ENCODE measurements around the gene CAST.

Gene CAST

DNA sequence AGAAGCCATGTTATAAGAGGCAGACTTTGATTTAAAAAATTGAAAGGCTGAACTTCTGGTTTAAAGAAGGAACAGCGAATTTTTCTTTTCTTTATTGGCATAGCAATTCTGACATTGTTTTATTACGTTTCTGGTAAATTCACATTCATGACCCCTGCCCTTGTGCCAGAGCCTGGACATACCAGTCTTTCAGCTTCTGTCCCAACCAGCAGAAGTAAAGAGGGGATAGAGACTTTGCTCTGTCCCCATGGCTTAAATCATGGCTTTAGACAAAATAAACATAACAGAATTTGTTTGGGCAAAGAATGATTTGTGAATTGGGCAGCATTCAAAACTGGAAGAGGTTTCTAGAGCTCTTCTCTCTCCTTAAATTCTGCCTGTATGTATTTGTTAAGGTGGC is 15.3 kb downstream of the CAST start:
- no peak for DNase-seq

DNA sequence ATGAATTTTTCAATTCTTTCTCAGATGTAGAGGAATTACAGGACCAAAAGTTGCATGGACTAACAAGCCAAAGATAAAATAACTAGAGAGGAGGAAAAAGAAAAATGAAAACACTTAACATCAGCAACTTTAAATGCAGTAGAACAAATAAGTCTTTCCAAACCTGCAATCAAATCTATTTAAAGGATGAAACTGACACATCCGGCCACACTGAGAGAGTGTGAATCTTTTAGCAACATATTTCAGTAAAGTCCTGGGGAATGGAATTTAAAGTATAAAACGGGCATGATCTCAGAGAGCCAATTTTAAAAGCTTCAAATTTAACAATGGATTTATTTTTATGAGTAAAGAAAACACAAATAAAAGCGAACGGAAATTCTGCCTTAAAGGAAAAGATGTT is 17.1 kb downstream of the CAST start:
- DNase-seq: no peak

DNA sequence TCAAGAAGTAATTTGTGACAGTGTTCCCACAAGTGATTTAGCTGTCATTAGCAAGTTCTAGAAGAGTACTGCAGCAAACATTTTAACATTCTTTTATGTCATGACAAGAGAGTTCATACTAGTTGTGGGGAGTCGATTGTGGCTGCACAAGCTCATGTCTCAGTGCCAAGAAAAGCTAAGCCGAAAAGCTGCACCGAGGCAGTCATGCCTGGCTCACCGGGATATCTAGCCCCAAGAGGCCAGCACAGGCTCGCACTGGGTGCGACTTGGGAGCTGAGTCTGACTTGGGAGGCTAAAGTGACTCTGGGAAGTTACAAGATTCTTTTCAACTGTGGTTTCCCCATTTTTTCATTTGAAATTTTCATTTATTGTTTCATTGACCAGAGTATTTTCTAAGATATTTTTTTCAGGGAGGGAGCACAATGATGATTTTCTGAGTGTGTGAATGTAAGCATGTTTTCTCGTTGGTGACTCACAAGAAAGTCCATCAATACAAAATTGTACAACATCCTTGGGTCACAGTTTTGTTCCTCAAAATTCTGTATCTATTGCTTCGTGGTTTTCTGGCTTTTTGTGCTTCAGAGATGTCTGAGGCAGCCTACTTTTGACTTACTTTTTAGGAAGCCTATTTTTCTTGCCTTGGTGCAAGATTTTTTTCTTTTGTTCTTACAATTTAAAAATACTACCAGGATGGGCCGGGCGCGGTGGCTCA is 18.7 kb downstream of the CAST start:
- DNase-seq: no peak

DNA sequence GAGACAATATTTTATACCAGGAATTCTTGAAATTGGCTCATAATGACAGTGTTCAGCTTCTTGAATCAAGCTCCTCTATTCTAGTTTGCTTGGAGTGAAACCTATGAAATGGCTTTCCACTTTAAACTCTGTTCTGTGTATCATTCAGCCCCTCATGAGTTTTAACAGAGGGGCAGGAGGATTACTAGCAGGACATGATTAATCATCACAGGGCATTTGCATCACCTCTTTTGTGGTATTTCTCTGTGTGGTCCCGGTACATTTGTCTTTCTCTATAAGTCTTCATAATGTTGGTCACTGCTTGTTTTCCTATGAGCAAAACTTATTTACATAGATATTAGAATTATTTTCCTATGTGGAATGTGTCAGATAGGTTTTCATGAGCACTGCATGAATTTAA is 21.2 kb downstream of the CAST start:
- no peak for DNase-seq

DNA sequence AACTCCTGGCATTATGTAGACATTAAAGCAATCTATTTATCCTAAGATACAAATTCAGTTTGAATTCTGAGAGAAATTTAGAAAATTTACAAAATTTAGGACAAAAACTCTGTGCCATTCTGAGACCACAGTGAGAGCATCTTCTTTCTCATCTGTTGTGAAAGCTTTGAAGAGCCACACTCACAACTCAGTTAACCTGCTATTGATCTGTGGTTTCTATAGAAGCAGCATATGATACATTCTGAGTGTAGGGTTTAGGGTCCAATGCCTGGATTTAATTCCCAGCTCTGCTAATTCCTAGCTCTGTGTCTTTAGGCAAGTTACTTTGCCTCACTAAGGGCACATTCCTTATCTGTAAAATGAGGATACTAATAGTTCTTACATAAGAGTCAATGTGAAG is 21.6 kb downstream of the CAST start:
- DNase-seq: no peak

DNA sequence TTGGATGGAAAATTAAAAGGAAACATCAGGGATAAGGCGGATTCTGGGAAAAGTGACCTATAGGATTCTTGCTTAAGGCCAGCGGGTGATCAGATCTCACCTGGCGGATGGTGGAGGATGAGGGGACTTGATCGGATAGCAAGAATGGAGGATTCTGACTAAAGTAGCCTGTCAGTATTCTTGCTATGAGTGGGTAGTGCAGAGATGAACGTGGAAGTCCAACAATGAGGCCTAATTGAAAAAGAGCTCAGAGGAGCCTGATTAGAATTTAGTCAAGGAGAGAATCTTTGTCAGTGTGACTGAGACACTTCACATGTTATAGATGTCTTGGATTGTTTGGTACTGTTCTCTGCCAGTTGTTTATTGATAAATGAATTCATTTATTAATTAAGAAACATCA is 24.9 kb downstream of the CAST start:
- no peak for DNase-seq

DNA sequence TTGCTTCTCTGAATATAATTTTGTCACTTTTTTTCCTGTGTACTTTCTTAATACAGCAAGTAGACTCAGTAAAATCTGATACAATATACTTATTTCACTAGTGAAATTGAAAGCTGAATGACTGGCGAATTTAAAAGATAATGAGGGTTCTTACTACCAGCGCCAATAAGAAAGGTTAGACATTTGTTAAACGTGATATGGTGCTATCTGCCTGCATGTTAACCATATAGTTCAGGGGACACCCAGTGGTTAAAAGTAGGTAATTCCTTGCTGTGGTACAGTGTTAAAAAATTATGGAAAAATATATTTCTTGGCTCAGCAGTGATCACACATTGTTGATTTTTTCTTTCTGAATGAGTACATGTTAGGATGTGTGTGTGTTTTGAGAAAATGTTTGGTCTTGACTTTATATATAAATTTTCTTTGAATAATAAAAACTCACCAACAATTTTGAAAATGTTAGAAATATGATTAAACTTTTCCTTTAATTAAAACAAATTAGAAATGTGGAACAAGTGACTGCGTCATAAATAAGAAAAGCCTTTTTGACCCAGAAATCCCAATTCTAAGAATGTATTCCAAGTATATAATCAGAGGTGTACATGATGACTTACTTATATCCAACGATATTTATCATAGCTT is 25.8 kb downstream of the CAST start:
- DNase-seq: peak; percentile 51

DNA sequence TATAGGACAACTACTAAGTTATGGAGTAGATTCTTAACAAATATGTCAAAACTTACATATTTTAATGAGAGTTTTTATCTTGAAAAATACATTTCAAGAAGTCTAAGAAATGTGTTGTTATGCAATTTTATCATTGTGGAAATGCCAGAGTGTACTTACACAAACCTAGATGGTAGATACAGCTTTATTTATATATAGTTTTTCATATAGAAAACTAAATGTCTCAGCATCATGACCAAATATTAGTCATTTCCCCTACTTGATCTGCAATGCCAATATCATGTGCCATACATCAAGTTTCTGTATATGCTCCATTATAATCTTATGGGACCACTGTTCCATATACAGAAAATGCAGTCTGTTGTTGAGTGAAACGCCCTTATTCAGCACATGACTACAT is 28.7 kb downstream of the CAST start:
- DNase-seq: no peak

DNA sequence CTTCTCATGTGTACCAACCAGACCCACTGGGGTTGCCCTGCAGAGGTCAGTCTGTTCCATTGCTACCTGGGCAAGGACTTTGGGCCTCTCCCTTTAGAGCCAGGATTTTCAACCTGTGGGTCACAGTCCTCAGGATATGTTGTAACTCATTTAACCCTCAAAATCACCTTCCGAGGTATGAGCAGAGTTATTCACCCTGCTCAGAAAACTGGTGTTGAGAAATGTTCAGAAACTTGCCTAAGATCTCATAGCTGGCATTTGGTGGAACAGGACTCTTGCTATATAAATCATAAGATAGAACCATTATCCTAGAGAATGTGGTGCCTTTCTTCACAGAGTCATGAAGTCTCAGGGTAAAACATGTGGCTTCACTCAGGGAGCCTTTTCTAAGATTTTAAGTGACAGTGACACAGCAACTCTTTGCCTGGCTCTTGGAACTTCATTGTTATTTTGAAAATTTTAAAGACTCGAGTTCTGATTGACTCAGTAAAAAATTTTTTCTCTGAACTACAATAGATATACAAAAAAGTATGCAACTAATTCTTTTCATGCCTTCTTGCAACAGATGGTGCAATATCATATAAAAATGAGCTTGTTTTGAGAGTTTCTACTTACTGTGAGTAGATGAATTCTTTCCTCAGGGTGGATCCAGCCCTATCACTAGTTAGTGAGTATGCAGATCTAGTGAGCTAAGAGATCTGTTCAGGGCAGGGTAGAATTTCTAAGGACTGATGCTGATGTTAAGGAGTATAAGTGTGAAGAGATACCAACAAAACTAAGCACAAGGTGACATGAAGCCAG is 29.5 kb downstream of the CAST start:
- no peak for DNase-seq

DNA sequence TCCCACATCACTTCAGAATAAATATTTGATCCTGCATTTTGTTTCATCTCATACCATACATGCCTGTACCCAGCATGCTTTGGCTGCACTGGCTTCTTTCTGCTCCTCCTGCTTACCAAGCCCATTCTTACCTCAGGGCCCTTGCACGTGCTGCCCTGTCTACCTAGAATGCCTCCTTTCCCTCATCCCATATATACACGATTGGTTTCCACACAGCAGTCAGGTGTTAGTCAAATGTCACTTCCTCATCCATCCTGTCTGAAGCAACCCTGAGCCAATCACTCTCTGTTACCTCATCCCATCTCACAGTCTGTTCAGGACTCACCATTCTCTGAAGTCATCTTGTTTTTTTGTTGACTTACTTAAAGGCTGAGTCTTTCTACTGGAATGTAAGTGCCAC is 30.3 kb downstream of the CAST start:
- no peak for DNase-seq

DNA sequence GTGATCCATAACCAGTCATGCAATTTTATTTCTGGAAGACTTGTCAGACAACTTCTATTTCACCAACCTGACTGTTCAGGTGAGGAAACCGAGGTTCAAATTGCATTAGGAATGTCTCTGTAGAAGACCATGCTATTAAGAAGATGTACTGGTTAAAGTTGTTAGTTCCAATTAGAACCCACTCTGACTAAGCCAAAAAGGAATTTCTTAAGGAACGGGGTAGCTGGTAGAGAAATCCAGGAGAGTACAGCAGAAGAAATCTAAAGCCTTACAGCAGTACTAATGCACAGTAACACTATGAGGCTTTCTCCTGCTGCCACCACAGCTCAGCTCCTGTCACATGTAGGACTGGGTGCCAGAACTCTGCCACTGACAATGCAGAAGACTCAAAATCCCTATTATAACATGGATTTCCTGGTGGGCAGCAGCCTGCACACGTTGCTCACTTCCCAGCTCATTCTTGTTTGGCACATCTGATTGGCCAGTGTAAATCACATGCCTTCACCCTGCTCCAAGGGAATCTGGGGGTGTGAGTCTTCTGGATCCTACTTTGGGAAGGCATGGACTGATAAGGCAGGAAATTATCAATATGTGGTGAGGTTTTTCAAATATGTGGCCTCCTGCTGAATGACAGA is 37.1 kb downstream of the CAST start:
- no peak for DNase-seq

DNA sequence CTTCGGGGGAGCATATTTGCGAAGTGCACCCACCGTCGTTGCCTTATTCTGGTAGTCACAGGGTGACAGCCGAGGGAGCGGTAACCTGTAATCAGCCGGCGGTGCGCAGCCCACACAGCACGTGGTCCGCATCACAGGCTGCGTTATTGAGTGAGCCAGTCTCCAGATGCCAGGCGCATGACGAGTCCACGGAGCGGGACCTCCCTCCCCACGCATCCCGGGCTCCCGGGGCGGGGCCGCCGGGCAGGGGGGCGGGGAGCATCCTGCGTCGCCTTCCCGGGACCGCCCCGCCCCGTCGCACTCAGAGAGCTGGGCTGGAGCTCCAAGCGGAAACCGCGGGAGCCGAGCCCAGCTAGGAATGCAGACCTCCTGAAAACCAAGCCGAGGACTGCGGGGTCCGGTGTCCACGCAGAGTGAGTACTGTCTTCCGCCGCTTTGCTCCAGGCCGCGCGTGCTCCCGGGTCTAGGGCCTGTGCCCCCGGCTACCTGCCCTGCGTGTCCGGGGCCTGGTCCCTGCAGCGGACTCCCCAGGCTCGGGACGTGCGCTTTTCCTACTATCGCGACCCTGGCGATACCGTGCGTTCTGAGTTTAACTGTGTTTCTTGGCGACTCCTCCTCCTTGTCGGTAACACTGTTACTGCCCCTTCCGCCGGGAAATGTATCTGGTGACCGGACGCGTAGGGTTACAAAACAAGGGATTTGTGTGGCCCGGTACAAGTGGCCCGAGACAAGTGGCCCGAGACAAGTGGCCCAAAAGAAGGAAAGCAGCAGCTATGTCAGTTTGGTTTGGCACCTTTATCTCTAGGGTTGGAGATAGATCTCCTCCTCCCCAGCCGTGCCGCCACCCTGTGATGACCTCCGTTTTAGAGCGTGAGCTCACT is 40.6 kb downstream of the CAST start:
- peak; percentile 73 for DNase-seq

DNA sequence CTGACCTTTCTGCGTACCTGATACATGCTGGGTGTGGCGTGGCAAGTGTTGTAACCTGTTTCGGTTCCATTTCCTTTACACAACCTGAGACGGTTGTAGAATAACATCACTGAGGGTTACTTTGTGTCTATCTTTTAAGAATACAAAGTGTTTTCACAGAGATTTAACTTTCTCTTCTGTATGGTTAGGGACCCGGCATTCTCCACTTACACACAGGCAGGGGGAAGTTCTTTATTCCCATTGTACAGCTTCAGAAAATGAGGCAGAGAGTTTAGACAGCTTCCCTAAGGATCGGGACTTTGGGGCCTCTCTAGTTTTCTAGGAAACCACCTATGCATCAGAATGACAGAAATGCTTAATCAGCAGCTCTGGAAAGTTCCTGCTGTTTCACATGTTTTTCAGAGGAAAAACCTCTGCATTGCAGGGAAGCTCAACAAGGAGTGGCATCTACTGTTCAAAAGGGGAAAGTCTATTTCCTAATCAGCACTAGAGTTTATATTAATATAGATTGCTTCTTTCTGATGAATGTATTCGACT is 41.3 kb downstream of the CAST start:
- peak; percentile 88 for DNase-seq

DNA sequence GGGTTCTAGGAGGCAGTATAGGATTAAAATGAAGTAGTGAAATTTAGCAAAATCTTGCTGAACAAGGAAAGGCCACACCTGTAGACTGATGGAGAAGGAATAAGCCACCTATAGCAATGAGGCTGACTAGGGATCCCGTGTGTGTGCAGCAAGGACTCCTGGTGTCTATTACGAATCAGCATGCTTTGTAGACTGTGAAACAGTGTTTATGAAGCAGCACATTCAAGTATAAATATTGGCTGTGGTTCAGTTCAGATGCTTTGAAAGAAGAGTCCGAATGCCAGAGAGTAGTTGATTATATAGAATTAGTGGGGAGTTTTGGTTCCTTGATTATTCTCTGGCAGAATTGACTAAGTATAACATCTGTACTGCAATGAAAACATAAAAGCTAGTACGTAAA is 41.8 kb downstream of the CAST start:
- no peak for DNase-seq

DNA sequence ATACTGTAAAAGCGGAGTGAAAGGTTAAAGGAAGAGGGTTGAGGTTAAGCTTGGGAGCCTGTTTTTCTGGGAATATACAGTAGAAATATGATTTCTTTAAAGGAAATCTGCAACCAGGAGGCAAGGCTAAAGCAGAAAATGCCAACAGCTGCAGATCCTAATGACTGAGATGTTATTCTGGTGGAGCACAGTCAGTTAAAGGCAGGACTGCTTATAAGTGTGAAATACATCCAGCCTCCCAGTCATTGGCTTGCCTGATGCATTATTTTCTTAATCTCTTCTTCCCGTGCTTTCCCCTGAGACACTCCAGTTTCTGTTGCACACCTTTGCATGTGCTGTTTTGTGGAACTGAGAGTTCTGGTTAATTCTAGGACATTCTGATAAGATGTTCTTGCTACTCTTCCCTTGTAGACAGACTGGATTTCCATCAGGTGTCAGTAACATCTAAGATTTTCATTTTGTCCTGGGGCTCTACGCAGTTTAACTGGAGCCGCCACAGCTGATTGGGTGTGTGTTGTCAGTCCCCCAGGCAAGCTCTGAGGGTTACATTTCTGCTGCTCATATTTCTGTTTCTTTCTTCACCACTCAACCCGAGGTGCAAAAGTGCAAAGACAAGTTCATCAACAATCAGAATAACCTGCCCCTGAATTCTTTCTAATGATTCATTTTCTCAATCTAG is 44.4 kb downstream of the CAST start:
- no peak for DNase-seq

DNA sequence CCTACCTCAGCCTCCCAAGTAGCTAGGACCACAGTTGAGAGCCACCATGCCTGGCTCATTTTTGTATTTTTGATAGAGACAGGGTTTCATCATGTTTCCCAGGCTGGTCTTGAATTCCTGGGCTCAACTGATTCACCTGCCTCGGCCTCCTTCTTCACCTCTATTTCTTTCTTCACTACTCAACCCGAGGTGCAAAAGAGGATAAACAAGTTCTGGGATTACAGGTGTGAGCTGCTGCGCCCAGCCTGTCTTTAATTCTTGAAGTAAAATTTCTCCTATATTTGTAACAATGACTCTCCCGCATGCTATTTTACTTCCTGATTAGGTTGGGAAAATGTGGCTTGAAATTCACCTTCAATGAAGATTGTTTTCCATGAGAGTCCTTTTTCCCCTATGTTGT is 46.4 kb downstream of the CAST start:
- no peak for DNase-seq

DNA sequence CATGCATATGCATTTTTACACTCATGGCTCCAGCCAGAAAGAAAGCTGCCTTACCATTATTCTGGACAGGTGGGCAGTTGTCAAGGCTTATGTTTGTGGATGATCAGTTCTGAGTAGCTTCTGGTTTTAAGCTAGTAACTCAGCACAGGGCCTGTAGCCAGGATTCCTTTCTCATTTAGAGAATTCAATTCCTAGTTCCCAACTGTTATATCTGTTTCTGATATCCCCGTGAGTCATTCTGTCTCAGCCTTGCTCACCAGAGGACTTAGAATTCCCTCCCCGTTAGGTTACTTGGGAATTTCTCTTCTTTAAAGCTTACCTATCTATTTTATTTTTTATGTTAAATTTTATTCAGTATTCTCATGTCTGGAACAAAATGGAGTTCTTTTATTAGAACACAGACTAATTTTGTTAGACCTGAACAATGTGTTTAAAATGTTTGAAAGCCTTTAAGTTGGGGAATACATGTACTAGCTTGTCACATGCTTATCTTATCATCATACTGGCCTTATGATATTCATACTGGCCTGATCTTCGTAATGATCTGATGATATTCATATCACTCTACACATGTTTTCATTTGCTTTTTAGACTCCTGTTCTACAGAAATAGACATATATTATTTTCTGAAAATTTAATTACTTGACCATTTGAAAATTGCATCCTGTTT is 47.1 kb downstream of the CAST start:
- DNase-seq: no peak

DNA sequence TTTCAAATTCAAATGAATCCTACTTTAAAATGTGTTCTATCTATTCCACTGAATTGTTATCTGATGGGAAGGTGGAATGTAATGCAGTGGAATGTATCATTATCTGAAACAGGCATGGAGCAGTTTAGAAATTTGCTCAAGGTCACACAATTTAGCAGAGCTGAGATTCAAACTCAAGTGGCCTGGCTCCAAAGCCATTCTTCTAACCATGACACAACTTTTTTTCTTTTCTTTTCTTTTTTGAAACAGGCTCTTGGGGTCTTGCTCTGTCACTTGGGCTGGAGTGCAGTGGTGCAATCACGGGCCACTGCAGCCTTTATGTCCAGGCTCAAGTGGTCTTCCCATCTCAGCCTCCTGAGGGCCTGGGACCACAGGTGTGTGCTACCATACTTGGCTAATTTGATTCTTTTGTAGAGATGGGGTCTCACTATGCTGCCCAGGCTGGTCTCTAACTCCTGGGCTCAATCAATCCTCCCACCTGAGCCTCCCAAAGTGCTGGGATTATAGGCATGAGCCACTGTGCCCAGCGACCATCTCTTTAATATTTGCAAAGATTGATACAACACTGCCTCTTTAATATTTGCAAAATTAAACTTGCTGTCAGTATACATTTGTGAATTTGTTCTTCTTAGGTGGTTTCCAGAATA is 50.0 kb downstream of the CAST start:
- DNase-seq: no peak

DNA sequence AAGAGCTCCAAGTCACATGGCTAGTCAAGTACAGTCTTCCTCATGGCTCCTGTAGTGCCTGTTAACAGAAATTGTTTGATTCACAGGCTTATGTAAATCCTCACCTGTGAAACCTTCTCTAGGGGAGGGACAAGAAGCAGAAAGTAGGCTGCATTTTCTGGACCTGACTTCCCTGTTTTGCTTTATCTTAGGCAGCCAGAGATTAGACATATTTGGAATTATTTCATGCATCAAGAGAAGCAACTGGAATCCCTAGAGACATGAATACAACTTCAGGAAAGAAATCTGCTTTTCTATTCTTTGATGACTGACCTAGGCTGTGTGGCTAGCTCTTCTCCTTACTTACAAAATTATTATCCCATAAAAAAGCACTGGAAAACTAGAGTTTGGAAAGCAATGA is 52.3 kb downstream of the CAST start:
- DNase-seq: no peak

DNA sequence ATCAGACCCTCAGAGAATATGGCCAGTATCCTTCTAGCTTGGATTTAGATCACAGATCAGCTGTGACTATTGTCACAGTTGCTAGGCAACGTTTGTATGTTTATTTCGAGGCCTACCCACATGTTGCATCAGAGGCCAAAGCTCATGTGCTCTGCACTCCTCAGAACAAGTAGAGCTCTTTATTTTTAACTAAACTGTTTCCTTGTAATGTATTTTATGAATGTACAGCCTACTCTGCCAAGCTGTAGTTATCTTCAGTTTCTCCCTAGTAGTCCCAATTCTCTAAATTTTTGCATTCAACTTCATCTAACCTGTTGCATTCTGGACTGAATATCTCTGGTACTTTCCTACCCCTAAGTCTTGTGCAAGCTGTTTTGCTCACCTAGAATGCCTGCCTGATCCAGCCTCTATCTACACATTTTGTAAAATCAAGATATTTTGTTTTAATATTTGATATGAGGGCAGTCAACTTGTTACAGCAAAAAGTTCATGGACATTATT is 52.8 kb downstream of the CAST start:
- no peak for DNase-seq
